T-cell (primary cell): Measurements from ENCODE around the gene VPS4A. TPM values are rescaled to one million over a fixed set of nuclear protein-coding genes. Genes with fewer than 3 reads are reported as not detected.

ENCODE experiments used
- ATAC-seq, 4 experiments: fragments of 200-7000 bp in 3 of 4; fragments of 150-1000 bp in 1 of 4; cut with Tn5 transposase; replicated peaks in 1 of 4; 1 replicate in 3 of 4; 2 replicates in 1 of 4; pipeline ENCODE4 v1.10.0; 2021; ENCODE audit warnings: moderate library complexity in 3 of 4, mild to moderate bottlenecking in 2 of 4, moderate number of reproducible peaks in 1 of 4
- CTCF ChIA-PET, 2 donors: fragments of 300-600 bp; sonication (Branson Sonifier 250); formaldehyde crosslinking; loops; one replicate each; lab custom pipeline; 2022; ENCODE audit warnings: antibody characterized with exemption in 2 of 2; lab: Charles Lee
- POLR2A ChIA-PET, 2 donors: fragments of 300-600 bp; sonication (Branson Sonifier 250); formaldehyde crosslinking; loops; one replicate each; lab custom pipeline; 2022; ENCODE audit warnings: antibody characterized with exemption in 2 of 2; lab: Charles Lee
- DNase-seq, 35 experiments: peaks; one replicate each; pipeline versions ENCODE4 v3.0.0 to v3.0.0-alpha.2; 2013 to 2023
- H3K27ac ChIP-seq: one replicate; pipeline ENCODE4 v1.5.1; 2013; ENCODE audit warnings: low read length
- H3K27me3 ChIP-seq, 2 experiments: replicated peaks in 1 of 2; 1 replicate in 1 of 2; 2 replicates in 1 of 2; pipeline versions ENCODE4 v1.6.1 to v1.7.0; 2013; ENCODE audit warnings: low read length in 1 of 2, mixed read lengths in 1 of 2; ENCODE audit not compliant: control insufficient read depth in 2 of 2, insufficient read depth in 2 of 2; ENCODE audit errors: extremely low read depth in 1 of 2
- H3K36me3 ChIP-seq, 2 donors: 1 replicate in 1 of 2; 2 replicates in 1 of 2; pipeline versions ENCODE4 v1.6.1 to v1.7.0; 2013; ENCODE audit warnings: low read length in 1 of 2; ENCODE audit not compliant: control insufficient read depth in 2 of 2, insufficient read depth in 1 of 2; ENCODE audit errors: extremely low read depth in 1 of 2
- H3K4me1 ChIP-seq, 2 experiments: 1 replicate in 1 of 2; 2 replicates in 1 of 2; pipeline versions ENCODE4 v1.6.1 to v1.7.0; 2013; ENCODE audit warnings: low read length in 2 of 2, mixed read lengths in 1 of 2; ENCODE audit not compliant: insufficient read depth in 2 of 2, control insufficient read depth in 1 of 2; ENCODE audit errors: extremely low read depth in 1 of 2
- H3K4me3 ChIP-seq, 2 donors: 1 replicate in 1 of 2; 2 replicates in 1 of 2; pipeline versions ENCODE4 v1.5.1 to v1.7.0; 2013; ENCODE audit warnings: mild to moderate bottlenecking in 2 of 2, low read length in 1 of 2, moderate library complexity in 1 of 2; ENCODE audit not compliant: control insufficient read depth in 1 of 2; ENCODE audit errors: extremely low read depth in 1 of 2
- H3K9me3 ChIP-seq: 2 replicates; pipeline ENCODE4 v1.7.0; 2013
- H3K27ac Mint-ChIP-seq, 2 donors: one replicate each; pipeline ENCODE4 v1.8.0; 2020 to 2021; ENCODE audit warnings: mild to moderate bottlenecking in 2 of 2, mixed read lengths in 2 of 2
- H3K27me3 Mint-ChIP-seq, 2 donors: one replicate each; pipeline ENCODE4 v1.8.0; 2021 to 2022; ENCODE audit warnings: mixed read lengths in 2 of 2
- H3K36me3 Mint-ChIP-seq: one replicate; pipeline ENCODE4 v1.8.0; 2021; ENCODE audit warnings: mixed read lengths
- H3K4me1 Mint-ChIP-seq, 3 donors: one replicate each; pipeline ENCODE4 v1.8.0; 2020 to 2022; ENCODE audit warnings: mixed read lengths in 3 of 3, mild to moderate bottlenecking in 1 of 3
- H3K4me3 Mint-ChIP-seq, 3 donors: one replicate each; pipeline ENCODE4 v1.8.0; 2020 to 2022; ENCODE audit warnings: mild to moderate bottlenecking in 3 of 3, mixed read lengths in 3 of 3, moderate library complexity in 3 of 3
- H3K9me3 Mint-ChIP-seq, 3 donors: one replicate each; pipeline ENCODE4 v1.8.0; 2020 to 2022; ENCODE audit warnings: mixed read lengths in 3 of 3
- WGBS: methylation state at CpG from one replicate; pipeline ENCODE4 v1.1.5; 2013; ENCODE audit warnings: missing lambda C conversion rate; ENCODE audit not compliant: insufficient coverage; 5-methylcytosine and 5-hydroxymethylcytosine counted together
- total RNA-seq, 35 experiments: library from RNA in 6 of 35; stranded (reverse) in 6 of 35; fragments of 120-200 nt in 1 of 35; gene quantifications; one replicate each; pipeline versions ENCODE4 v1.2.1 to v1.2.4 and lab custom pipeline; 2013 to 2026

VPS4A gene
- total RNA-seq, 5 donors from 2014 or later (not counting 1 experiment from before 2014, with no cell fraction given): 40.5 to 61.9 (median 55.9) TPM

DNA sequence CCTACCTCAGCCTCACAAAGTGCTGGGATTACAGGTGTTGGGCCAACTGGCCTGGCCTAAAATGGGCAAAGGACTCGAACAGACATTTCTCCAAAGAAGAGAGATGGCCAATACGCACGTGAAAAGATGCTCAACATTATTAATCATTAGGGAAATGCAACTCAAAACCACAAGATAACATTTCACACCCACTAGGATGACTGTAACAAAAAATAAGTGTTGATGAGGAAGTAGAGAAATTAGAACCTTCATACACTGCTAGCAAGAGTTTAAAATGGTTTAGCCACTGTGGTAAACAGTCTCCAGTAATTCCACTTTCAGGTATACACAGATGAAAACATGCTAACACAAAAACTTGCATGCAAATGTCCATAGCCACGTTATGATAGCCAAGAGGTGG lies 34.8 kb downstream of the VPS4A start:
- H3K4me1 Mint-ChIP-seq: peaks cover 6 to 18% (median 9%) of the 10 kb centered on the region in 3 donors
- Histone ChIP-seq H3K4me3 (no peak overlapping the region), H3K27me3 (no peaks in the 10 kb centered on the region), H3K27ac (peak overlapping the region; percentile 21), H3K36me3 (peaks cover 5 to 26% of the 10 kb centered on the region in 2 donors), H3K4me1 (peaks cover 0 to 14% of the 10 kb centered on the region in 2 experiments), H3K9me3 (no peaks in the 10 kb centered on the region)
- H3K27ac Mint-ChIP-seq: peak overlapping the region in 1 of 2 donors; percentile 64
- no peak for ATAC-seq
- no CpG with 5 or more reads among the region's 4 CpGs for WGBS
- no peaks in the 10 kb centered on the region for H3K27me3 Mint-ChIP-seq
- H3K36me3 Mint-ChIP-seq: peaks cover 18% of the 10 kb centered on the region
- no peak for DNase-seq
- POLR2A ChIA-PET: no interaction called here
- CTCF ChIA-PET: no interaction called here
- no peaks in the 10 kb centered on the region for H3K9me3 Mint-ChIP-seq
- no peak overlapping the region for H3K4me3 Mint-ChIP-seq

DNA sequence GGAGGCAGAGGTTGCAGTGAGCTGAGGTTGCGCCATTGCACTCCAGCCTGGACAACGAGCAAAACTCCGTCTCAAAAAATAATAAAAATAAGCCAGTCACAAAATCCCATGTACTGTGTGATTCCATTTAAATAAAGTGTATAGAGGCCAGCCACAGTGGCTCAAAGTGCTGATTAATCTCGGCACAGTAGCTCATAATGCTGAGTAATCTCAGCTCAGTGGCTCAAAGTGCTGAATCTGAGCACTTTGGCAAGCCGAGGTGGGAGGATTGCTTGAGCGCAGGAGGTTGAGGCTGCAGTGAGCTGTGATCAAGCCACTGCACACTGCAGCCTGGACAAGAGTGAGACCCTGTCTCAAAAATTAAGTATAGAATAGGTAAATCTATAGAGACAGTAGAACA lies 35.5 kb downstream of the VPS4A start:
- Histone ChIP-seq H3K27me3 (no peaks in the 10 kb centered on the region), H3K36me3 (peaks cover 6 to 23% of the 10 kb centered on the region in 2 donors), H3K27ac (no peak overlapping the region), H3K9me3 (no peaks in the 10 kb centered on the region), H3K4me3 (no peak overlapping the region), H3K4me1 (peaks cover 0 to 14% of the 10 kb centered on the region in 2 experiments)
- DNase-seq (no peak), ATAC-seq (no peak)
- 59% methylated on average over 3 of the region's 6 CpGs for WGBS
- ChIA-PET CTCF (no interaction called here), POLR2A (no interaction called here)
- peaks cover 1 to 10% (median 2%) of the 10 kb centered on the region in 3 donors for H3K4me1 Mint-ChIP-seq
- H3K36me3 Mint-ChIP-seq: peaks cover 11% of the 10 kb centered on the region
- H3K27me3 Mint-ChIP-seq: no peaks in the 10 kb centered on the region
- no peak overlapping the region for H3K4me3 Mint-ChIP-seq
- H3K27ac Mint-ChIP-seq: no peak overlapping the region
- no peaks in the 10 kb centered on the region for H3K9me3 Mint-ChIP-seq

DNA sequence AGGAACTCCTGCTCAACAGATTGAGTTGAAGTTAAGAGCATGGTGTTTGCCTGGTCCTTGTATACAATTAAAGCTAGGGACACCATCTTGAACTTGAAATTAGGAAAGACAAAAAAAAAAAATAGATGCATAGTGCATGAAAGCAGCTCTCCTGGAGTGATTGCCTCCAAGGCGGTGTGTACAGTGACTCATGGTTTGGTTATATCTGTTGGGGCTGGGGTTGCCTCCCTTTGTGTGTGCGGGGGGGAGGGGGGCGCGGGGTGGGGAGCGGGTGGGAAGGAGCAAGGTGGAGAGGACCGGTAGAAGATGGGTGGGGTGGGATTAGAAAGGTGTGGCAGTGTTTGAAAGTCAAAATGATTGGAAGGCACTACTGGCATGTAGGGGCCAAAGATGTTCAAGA lies 37.1 kb downstream of the VPS4A start:
- no peaks in the 10 kb centered on the region for H3K9me3 ChIP-seq
- Mint-ChIP-seq H3K27ac (no peak overlapping the region), H3K27me3 (no peaks in the 10 kb centered on the region), H3K9me3 (no peaks in the 10 kb centered on the region), H3K4me1 (peaks cover 0 to 7% (median 0%) of the 10 kb centered on the region in 3 donors), H3K36me3 (peaks cover 10% of the 10 kb centered on the region), H3K4me3 (no peak overlapping the region)
- peaks cover 0 to 14% of the 10 kb centered on the region in 2 experiments for H3K4me1 ChIP-seq
- ATAC-seq: no peak
- ChIA-PET POLR2A (no interaction called here), CTCF (no interaction called here)
- H3K27ac ChIP-seq: no peak overlapping the region
- no peaks in the 10 kb centered on the region for H3K27me3 ChIP-seq
- DNase-seq: no peak
- no peak overlapping the region for H3K4me3 ChIP-seq
- peaks cover 6 to 16% of the 10 kb centered on the region in 2 donors for H3K36me3 ChIP-seq
- WGBS: 83% methylated on average over 2 of the region's 6 CpGs

DNA sequence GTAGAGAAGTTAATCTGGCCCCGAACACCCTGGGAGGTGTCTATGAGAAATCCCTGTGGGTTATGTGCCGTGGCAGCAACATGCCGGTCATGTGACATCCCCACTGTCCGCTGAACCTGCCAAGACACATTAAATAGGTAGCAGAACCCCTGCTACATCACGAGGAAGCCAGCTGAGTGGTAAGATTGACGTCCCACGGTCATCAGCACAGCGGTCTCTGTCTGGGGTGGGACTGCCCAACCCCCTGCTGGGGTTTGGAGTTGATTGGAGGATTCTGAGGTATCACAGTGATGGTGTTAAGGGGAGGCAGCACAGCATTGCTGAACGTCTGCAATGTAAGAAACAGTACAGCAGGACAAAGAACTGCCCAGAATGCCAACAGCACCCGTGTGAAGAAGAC lies 38.4 kb downstream of the VPS4A start:
- 100% methylated on average over 3 of the region's 10 CpGs for WGBS
- H3K36me3 Mint-ChIP-seq: peaks cover 11% of the 10 kb centered on the region
- Histone ChIP-seq H3K27me3 (no peaks in the 10 kb centered on the region), H3K4me3 (no peak overlapping the region), H3K4me1 (peaks cover 0 to 14% of the 10 kb centered on the region in 2 experiments), H3K27ac (no peak overlapping the region), H3K36me3 (peaks cover 6 to 7% of the 10 kb centered on the region in 2 donors), H3K9me3 (no peaks in the 10 kb centered on the region)
- H3K27me3 Mint-ChIP-seq: no peaks in the 10 kb centered on the region
- no peaks in the 10 kb centered on the region for H3K9me3 Mint-ChIP-seq
- ATAC-seq (no peak), DNase-seq (no peak)
- CTCF ChIA-PET: no interaction called here
- H3K4me1 Mint-ChIP-seq: peaks cover 0 to 7% (median 0%) of the 10 kb centered on the region in 3 donors
- no peak overlapping the region for H3K4me3 Mint-ChIP-seq
- POLR2A ChIA-PET: no interaction called here
- peak overlapping the region; percentile 6 to 22 for H3K27ac Mint-ChIP-seq

DNA sequence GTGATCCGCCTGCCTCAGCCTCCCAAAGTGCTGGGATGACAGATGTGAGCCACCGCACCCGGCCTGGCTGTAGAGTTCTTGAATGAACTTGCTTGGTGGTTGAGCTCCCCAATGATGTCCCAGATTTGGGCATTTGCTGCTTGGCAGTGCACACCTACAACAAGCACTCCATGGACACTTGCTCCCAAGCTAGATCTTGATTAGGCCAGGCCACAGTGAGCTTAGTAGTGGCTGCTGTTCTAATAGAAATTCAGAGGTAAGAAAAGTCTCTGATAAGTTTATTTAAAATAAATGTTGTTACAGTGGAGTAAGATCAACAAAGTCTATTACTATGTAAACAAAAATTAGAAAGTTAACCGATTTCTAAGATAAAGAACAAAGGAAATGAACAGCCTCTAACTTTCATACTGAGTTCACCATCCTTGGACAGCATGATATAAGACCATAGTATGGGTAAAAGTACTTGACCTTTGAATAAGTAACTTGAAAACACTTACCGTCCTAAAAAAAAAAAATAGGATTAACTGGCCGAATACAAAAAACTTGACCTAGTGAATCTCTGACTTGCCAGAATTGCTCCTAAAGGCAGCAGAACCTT lies 39.5 kb downstream of the VPS4A start:
- Histone ChIP-seq H3K27me3 (no peaks in the 10 kb centered on the region), H3K27ac (no peak overlapping the region), H3K4me3 (no peak overlapping the region), H3K4me1 (peaks cover 0 to 10% of the 10 kb centered on the region in 2 experiments), H3K9me3 (no peaks in the 10 kb centered on the region), H3K36me3 (peaks cover 6 to 16% of the 10 kb centered on the region in 2 donors)
- Mint-ChIP-seq H3K4me3 (no peak overlapping the region), H3K4me1 (peaks cover 0 to 7% (median 0%) of the 10 kb centered on the region in 3 donors), H3K9me3 (no peaks in the 10 kb centered on the region), H3K27me3 (no peaks in the 10 kb centered on the region), H3K27ac (no peak overlapping the region), H3K36me3 (peaks cover 14% of the 10 kb centered on the region)
- POLR2A ChIA-PET: no interaction called here
- CTCF ChIA-PET: interaction anchor here in 1 of 2 donors (0.6 kb wide), 1 partner anchor 24 kb away, joined by 6 read pairs; no protein-coding TSS in a partner anchor
- ATAC-seq (no peak), DNase-seq (no peak)
- 100% methylated on average over 3 of the region's 6 CpGs for WGBS

DNA sequence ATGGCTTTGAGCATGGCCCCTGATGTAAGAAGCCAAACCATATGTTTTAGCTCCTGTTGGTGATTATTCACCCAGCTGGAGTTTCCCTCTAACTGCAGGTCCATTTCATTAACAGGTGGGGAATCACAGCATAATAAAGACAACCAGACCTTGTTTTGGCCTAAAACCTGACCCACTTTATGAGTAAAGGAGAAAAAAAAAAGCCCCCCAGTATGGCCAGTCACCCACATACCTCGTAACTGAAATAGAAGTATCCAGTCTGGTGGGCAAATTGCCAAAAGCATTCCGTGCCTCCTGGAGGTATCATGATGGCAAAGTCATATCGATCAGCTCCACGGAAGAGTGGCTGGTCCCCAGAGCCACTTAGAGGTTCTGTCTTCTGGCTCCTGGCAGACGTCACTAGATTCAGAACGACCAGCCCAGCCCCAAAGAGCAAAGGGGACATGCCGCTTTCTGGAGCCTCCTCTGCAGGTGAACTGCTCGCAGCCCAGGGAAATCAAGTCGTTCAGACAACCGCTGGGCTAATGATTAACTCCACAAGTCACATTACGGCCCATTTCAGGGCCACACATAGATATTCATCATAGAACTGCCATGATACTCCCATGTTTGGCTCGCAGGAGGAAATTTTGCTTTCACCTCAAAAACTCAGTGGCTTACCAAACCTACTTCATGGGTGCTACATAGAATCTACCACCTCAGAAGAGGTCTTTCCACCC lies 40.3 kb downstream of the VPS4A start, which contains the start of gene TMED6:
TMED6 (minus strand) TSS at position 478 of the 719 bp plus-strand sequence; CDS start at position 445, 33 bp downstream.
- Mint-ChIP-seq H3K27ac (no peak within 1 kb of the TSS), H3K4me3 (no peak within 1 kb of the TSS), H3K4me1 (peaks cover 0 to 2% (median 0%) of the 10 kb centered on the region in 3 donors), H3K36me3 (peaks cover 21% of the 10 kb centered on the region), H3K27me3 (no peaks in the 10 kb centered on the region), H3K9me3 (no peaks in the 10 kb centered on the region)
- ChIA-PET CTCF (interaction anchor here (0.6 kb wide), 2 partner anchors 23 to 1351 kb away, joined by 3 to 6 read pairs; no protein-coding TSS in a partner anchor), POLR2A (no interaction called here)
- ATAC-seq (no peak), DNase-seq (no peak)
- H3K4me3 ChIP-seq: no peak within 1 kb of the TSS
- no peak within 1 kb of the TSS for H3K27ac ChIP-seq
- peaks cover 0 to 4% of the 10 kb centered on the region in 2 experiments for H3K4me1 ChIP-seq
- 97% methylated on average over 10 of the region's 12 CpGs for WGBS
- peaks cover 6 to 23% of the 10 kb centered on the region in 2 donors for H3K36me3 ChIP-seq
- H3K9me3 ChIP-seq: no peaks in the 10 kb centered on the region
- H3K27me3 ChIP-seq: no peaks in the 10 kb centered on the region
